PC-3 (cell line): ENCODE data around the gene USP12. TPM values are rescaled to one million over a fixed set of nuclear protein-coding genes. Genes with fewer than 3 reads are reported as not detected.

ENCODE experiments used
- ATAC-seq: fragments of 200-7000 bp; cut with Tn5 transposase; 2 replicates; pipeline ENCODE4 v1.9.1; 2020; ENCODE audit warnings: mild to moderate bottlenecking, moderate library complexity
- BruUV-seq: library from RNA; stranded (reverse); fragments of 400-500 nt; replicated peaks from 2 replicates; lab custom pipeline; 2021; lab: Mats Ljungman, UMichigan
- CTCF ChIA-PET: fragments of 300-600 bp; sonication (Branson Sonifier 250); formaldehyde crosslinking; loops from one replicate; lab custom pipeline; 2022; ENCODE audit warnings: antibody characterized with exemption; lab: Charles Lee
- POLR2A ChIA-PET: fragments of 300-600 bp; sonication (Branson Sonifier 250); formaldehyde crosslinking; loops from one replicate; lab custom pipeline; 2022; ENCODE audit warnings: antibody characterized with exemption; ENCODE audit not compliant: unreplicated experiment; lab: Charles Lee
- DNase-seq: peaks from one replicate; pipeline ENCODE4 v3.0.0-alpha.2; 2015
- H2AFZ ChIP-seq: fragments of 300-600 bp; sonication (generic); 2 replicates; pipeline ENCODE4 v1.6.0; 2016; ENCODE audit warnings: antibody characterized with exemption, low read length
- H3F3A ChIP-seq: fragments of 300-600 bp; sonication (generic); one replicate; pipeline ENCODE4 v1.6.0; 2017; ENCODE audit warnings: antibody characterized with exemption, low read length, control low read depth, mild to moderate bottlenecking; ENCODE audit not compliant: unreplicated experiment
- H3K27ac ChIP-seq: fragments of 300-600 bp; sonication (generic); 2 replicates; pipeline ENCODE4 v1.5.1; 2016; ENCODE audit warnings: mild to moderate bottlenecking, low read length
- H3K27me3 ChIP-seq: fragments of 300-600 bp; sonication (generic); 2 replicates; pipeline ENCODE4 v1.6.1; 2016; ENCODE audit warnings: low read length, mixed read lengths
- H3K36me3 ChIP-seq: fragments of 300-600 bp; sonication (generic); 2 replicates; pipeline ENCODE4 v1.6.1; 2016; ENCODE audit warnings: low read depth, mixed run types, low read length, mixed read lengths
- H3K4me1 ChIP-seq: fragments of 300-600 bp; sonication (generic); 2 replicates; pipeline ENCODE4 v1.5.1; 2016; ENCODE audit warnings: low read length; ENCODE audit not compliant: insufficient read depth
- H3K4me2 ChIP-seq: fragments of 300-600 bp; sonication (generic); 2 replicates; pipeline ENCODE4 v1.6.0; 2016; ENCODE audit warnings: low read length
- H3K4me3 ChIP-seq: fragments of 300-600 bp; sonication (generic); 2 replicates; pipeline ENCODE4 v1.5.1; 2016; ENCODE audit warnings: mild to moderate bottlenecking, low read length, mixed read lengths
- H3K79me2 ChIP-seq: fragments of 300-600 bp; sonication (generic); 2 replicates; pipeline ENCODE4 v1.6.1; 2017; ENCODE audit warnings: low read length, mixed read lengths
- H3K9ac ChIP-seq: fragments of 300-600 bp; sonication (generic); 2 replicates; pipeline ENCODE4 v1.6.0; 2016; ENCODE audit warnings: mild to moderate bottlenecking, low read length
- H3K9me2 ChIP-seq: fragments of 300-600 bp; sonication (generic); replicated peaks from 2 replicates; pipeline ENCODE4 v1.6.1; 2016; ENCODE audit warnings: mixed run types, low read length, mixed read lengths
- H3K9me3 ChIP-seq: fragments of 300-600 bp; sonication (generic); 2 replicates; pipeline ENCODE4 v1.6.1; 2016; ENCODE audit warnings: low read length, mixed read lengths
- H4K20me1 ChIP-seq: fragments of 300-600 bp; sonication (generic); 2 replicates; pipeline ENCODE4 v1.6.1; 2016; ENCODE audit warnings: low read length, mixed read lengths
- CTCF ChIP-seq: fragments of 300-600 bp; sonication (generic); conservative IDR thresholded peaks from 2 replicates; pipeline ENCODE4 v1.5.1; 2017; ENCODE audit warnings: antibody characterized with exemption, low read depth, mild to moderate bottlenecking, low read length
- EZH2 ChIP-seq: fragments of 300-600 bp; sonication (generic); IDR thresholded peaks from one replicate; pipeline ENCODE4 v1.6.1; 2017; ENCODE audit warnings: antibody characterized with exemption, mild to moderate bottlenecking, low read length; ENCODE audit not compliant: unreplicated experiment
- EZH2phosphoT487 ChIP-seq: fragments of 300-600 bp; sonication (generic); IDR thresholded peaks from 2 replicates; pipeline ENCODE4 v1.6.1; 2018; ENCODE audit warnings: mild to moderate bottlenecking, antibody characterized with exemption, low read length, borderline replicate concordance
- intact Hi-C: fragments of 100-400 bp; cut with micrococcal nuclease; formaldehyde crosslinking; loops from 2 replicates; pipeline ENCODE4 v1.9.0; 2023
- total RNA-seq: library from RNA; depleted of rRNA; stranded (reverse); fragments of >200 nt; gene quantifications from 2 replicates; pipeline ENCODE4 v1.2.3, GENCODE V29; 2014

Gene USP12
- total RNA-seq, 1 experiment from 2014 or later, result 24.2 TPM

DNA sequence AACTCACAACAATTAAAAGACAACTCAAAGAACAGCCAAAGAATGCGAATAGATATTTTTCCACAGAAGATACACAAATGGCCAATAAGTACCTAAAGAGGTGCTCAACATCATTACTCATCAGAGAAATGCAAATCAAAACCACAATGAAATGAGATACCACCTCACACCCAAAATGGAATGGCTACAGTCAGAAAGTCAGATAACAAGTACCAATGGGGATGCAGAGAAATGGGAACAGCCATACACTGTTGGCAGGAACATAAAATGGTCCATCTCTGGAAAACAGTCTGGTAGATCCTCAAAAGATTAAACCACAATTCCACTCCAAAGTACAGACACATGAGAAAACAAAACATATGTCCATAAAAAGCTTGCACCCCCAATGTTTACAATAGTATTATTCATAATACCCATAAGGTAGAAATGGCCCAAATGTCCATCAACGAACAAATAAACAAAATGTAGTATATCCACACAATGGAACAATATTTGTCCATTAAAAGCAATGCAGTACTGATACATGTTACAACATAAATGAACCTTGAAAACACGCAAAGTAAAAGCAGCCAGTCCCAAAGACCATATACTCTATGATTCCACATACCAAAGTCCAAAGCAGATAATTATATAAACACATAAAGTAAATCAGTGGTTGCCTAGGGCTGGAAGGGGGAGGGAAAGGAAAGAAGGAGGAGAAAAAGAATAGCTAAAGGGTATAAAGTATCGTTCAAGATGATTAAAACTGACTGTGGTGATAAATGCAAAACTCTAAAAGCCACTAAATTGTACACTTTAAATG, 19.6 kb downstream of the USP12 start:
- Histone ChIP-seq H3K9ac (no peak overlapping the region), H3K4me3 (no peak overlapping the region), H3K79me2 (peaks cover 96% of the 10 kb centered on the region), H3K27ac (no peak overlapping the region), H2AFZ (no peak overlapping the region), H4K20me1 (peaks cover 49% of the 10 kb centered on the region), H3F3A (no peaks in the 10 kb centered on the region), H3K4me2 (no peak overlapping the region), H3K9me2 (no peaks in the 10 kb centered on the region), H3K27me3 (no peaks in the 10 kb centered on the region), H3K36me3 (no peaks in the 10 kb centered on the region), H3K4me1 (peaks cover 8% of the 10 kb centered on the region; the same call in 1 of the 2 replicates), H3K9me3 (no peaks in the 10 kb centered on the region)
- TF ChIP-seq CTCF, result no peak
- no peak for TF ChIP-seq EZH2
- TF ChIP-seq EZH2phosphoT487, result no peak
- ATAC-seq (peak; percentile 37), DNase-seq (peak; percentile 19)
- BruUV-seq, result no TSS peak
- CTCF ChIA-PET, result no interaction called here
- POLR2A ChIA-PET, result interaction anchor here (0.6 kb wide), 1 partner anchor 112 kb away, joined by 4 read pairs; no protein-coding TSS in a partner anchor
- intact Hi-C loops, result no loop called here

DNA sequence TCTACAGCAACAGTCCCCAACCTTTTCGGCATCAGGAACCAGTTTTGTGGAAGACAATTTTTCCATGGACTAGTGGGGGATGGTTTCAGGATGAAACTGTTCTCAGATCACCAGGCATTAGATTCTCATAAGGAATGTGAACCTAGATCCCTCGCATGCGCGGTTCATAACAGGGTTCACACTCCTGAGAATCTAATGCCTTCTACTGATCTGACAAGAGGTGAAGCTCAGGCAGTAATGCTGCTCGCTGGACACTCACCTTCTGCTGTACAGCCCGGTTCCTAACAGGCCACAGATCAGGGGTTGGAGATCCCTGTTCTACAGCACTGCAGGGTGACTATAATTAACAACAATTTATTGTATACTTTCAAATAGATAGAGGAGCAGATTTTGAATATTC, 21.9 kb downstream of the USP12 start:
- Histone ChIP-seq H3K27me3 (no peaks in the 10 kb centered on the region), H2AFZ (no peak overlapping the region), H3F3A (no peaks in the 10 kb centered on the region), H3K4me1 (peaks cover 8% of the 10 kb centered on the region; the same call in 1 of the 2 replicates), H3K9me3 (no peaks in the 10 kb centered on the region), H3K36me3 (no peaks in the 10 kb centered on the region), H3K9me2 (no peaks in the 10 kb centered on the region), H3K4me2 (no peak overlapping the region), H3K9ac (no peak overlapping the region), H4K20me1 (peaks cover 55% of the 10 kb centered on the region), H3K27ac (no peak overlapping the region), H3K79me2 (peaks cover 97% of the 10 kb centered on the region), H3K4me3 (no peak overlapping the region)
- ChIA-PET CTCF (no interaction called here), POLR2A (no interaction called here)
- no peak for ATAC-seq
- no TSS peak for BruUV-seq
- intact Hi-C loops, result no loop called here
- no peak for DNase-seq
- TF ChIP-seq EZH2phosphoT487 (no peak), EZH2 (no peak), CTCF (no peak)

GRCh38 chr13:27148900-27149299, 22.7 kb downstream of the USP12 start:
- H3K4me2 ChIP-seq, result no peak overlapping the region
- DNase-seq (no peak), ATAC-seq (no peak)
- no peaks in the 10 kb centered on the region for H3K36me3 ChIP-seq
- POLR2A ChIA-PET, result no interaction called here
- peaks cover 97% of the 10 kb centered on the region for H3K79me2 ChIP-seq
- H3F3A ChIP-seq, result no peaks in the 10 kb centered on the region
- TF ChIP-seq CTCF (no peak), EZH2phosphoT487 (no peak), EZH2 (no peak)
- intact Hi-C loops, result no loop called here
- H3K4me1 ChIP-seq, result peaks cover 8% of the 10 kb centered on the region; the same call in 1 of the 2 replicates
- CTCF ChIA-PET, result no interaction called here
- H2AFZ ChIP-seq, result no peak overlapping the region
- BruUV-seq, result no TSS peak
- peaks cover 50% of the 10 kb centered on the region for H4K20me1 ChIP-seq
- H3K27me3 ChIP-seq, result no peaks in the 10 kb centered on the region
- H3K4me3 ChIP-seq, result no peak overlapping the region
- no peak overlapping the region for H3K27ac ChIP-seq
- no peaks in the 10 kb centered on the region for H3K9me3 ChIP-seq
- H3K9me2 ChIP-seq, result no peaks in the 10 kb centered on the region
- H3K9ac ChIP-seq, result no peak overlapping the region
